DOHH2 (cell line): ENCODE data around the gene FBXL17.

Experiments used
- H3F3A ChIP-seq: fragments of 200-600 bp; sonication (generic), shearing (Covaris generic); 2 replicates; pipeline ENCODE4 v1.6.0; 2016; ENCODE audit warnings: antibody characterized with exemption, mild to moderate bottlenecking; ENCODE audit not compliant: control insufficient read depth, insufficient read depth
- H3K27ac ChIP-seq: fragments of 200-600 bp; sonication (generic); 2 replicates; pipeline ENCODE4 v1.5.1; 2014; ENCODE audit warnings: low read depth, mild to moderate bottlenecking, low read length, moderate library complexity
- H3K27me3 ChIP-seq: fragments of 200-600 bp; sonication (generic); 2 replicates; pipeline ENCODE4 v1.6.1; 2014; ENCODE audit warnings: mild to moderate bottlenecking, low read length, mixed read lengths; ENCODE audit not compliant: control insufficient read depth
- H3K36me3 ChIP-seq: fragments of 200-600 bp; sonication (generic); 2 replicates; pipeline ENCODE4 v1.6.1; 2014; ENCODE audit warnings: mild to moderate bottlenecking, low read length, moderate library complexity, mixed read lengths; ENCODE audit not compliant: control insufficient read depth
- H3K4me1 ChIP-seq: fragments of 200-600 bp; sonication (generic); 2 replicates; pipeline ENCODE4 v1.6.1; 2014; ENCODE audit warnings: mild to moderate bottlenecking, low read length, mixed read lengths; ENCODE audit not compliant: control insufficient read depth
- H3K4me2 ChIP-seq: fragments of 200-600 bp; sonication (generic); 2 replicates; pipeline ENCODE4 v1.6.0; 2014; ENCODE audit warnings: mild to moderate bottlenecking, low read length, moderate library complexity
- H3K4me3 ChIP-seq: fragments of 200-600 bp; sonication (generic); 2 replicates; pipeline ENCODE4 v1.5.1; 2014; ENCODE audit warnings: mild to moderate bottlenecking, low read length, mixed read lengths
- H3K79me2 ChIP-seq: fragments of 200-600 bp; sonication (generic); 2 replicates; pipeline ENCODE4 v1.6.1; 2014; ENCODE audit warnings: mild to moderate bottlenecking, low read length, mixed read lengths; ENCODE audit not compliant: control insufficient read depth
- H3K9me2 ChIP-seq: fragments of 200-600 bp; sonication (generic); replicated peaks from 2 replicates; pipeline ENCODE4 v1.6.1; 2014; ENCODE audit warnings: mild to moderate bottlenecking, low read length, mixed read lengths; ENCODE audit not compliant: control insufficient read depth
- H3K9me3 ChIP-seq: fragments of 200-600 bp; sonication (generic); 2 replicates; pipeline ENCODE4 v1.6.1; 2014; ENCODE audit warnings: antibody characterized with exemption, low read length, mixed read lengths; ENCODE audit not compliant: control insufficient read depth, insufficient read depth
- H4K20me1 ChIP-seq: fragments of 200-600 bp; sonication (generic); 2 replicates; pipeline ENCODE4 v1.6.0; 2014; ENCODE audit warnings: low read depth, mild to moderate bottlenecking, antibody characterized with exemption, low read length, moderate library complexity; ENCODE audit not compliant: control insufficient read depth, insufficient read depth
- CTCF ChIP-seq: fragments of 200-600 bp; sonication (generic); IDR thresholded peaks from one replicate; pipeline ENCODE4 v1.5.1; 2014; ENCODE audit warnings: antibody characterized with exemption, mild to moderate bottlenecking, low read depth, low read length; ENCODE audit not compliant: poor library complexity, severe bottlenecking
- EZH2phosphoT487 ChIP-seq: fragments of 200-600 bp; sonication (generic); IDR thresholded peaks from 2 replicates; pipeline ENCODE4 v1.6.1; 2017; ENCODE audit warnings: borderline replicate concordance, mild to moderate bottlenecking, antibody characterized with exemption, low read length, moderate library complexity, mixed read lengths

FBXL17 gene

DNA sequence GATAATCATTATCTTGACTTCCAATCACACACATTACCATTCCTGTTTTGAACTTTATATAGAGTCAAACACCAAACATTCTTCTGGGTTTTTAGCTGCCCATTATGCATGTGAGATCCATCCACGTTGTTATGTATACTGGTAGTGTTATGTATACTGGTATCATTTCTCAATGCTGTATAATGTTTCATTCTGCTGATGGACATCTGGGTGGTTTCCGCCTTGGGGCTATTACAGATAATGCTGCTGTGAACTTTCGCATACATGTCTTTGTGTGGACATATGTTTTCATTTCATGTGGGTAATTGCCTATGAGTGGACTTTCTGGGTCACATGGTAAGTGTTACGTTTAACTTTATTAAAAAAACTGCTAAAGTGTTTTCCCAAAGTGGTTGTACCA is 493.4 kb downstream of the FBXL17 start:
- Histone ChIP-seq H3K27me3 (no peaks in the 10 kb centered on the region), H3K79me2 (no peaks in the 10 kb centered on the region), H3K4me1 (no peaks in the 10 kb centered on the region), H3K9me3 (no peaks in the 10 kb centered on the region), H3F3A (no peaks in the 10 kb centered on the region), H3K4me3 (no peak overlapping the region), H3K4me2 (no peak overlapping the region), H4K20me1 (no peaks in the 10 kb centered on the region), H3K27ac (no peak overlapping the region), H3K9me2 (no peaks in the 10 kb centered on the region), H3K36me3 (no peaks in the 10 kb centered on the region)
- TF ChIP-seq CTCF (no peak), EZH2phosphoT487 (no peak)

- Histone ChIP-seq H3K9me2 (no peaks in the 10 kb centered on the region), H3K9me3 (no peaks in the 10 kb centered on the region), H3K27ac (no peak overlapping the region), H3K4me2 (no peak overlapping the region), H4K20me1 (no peaks in the 10 kb centered on the region), H3K4me1 (no peaks in the 10 kb centered on the region), H3K27me3 (no peaks in the 10 kb centered on the region), H3F3A (no peaks in the 10 kb centered on the region), H3K36me3 (no peaks in the 10 kb centered on the region), H3K79me2 (no peaks in the 10 kb centered on the region), H3K4me3 (no peak overlapping the region)
- TF ChIP-seq CTCF = no peak
- no peak for TF ChIP-seq EZH2phosphoT487
These were observed 494.5 kb downstream of the FBXL17 start for GRCh38 chr5:107887166-107887943.

GRCh38 chr5:107885601-107886000 is 496.3 kb downstream of the FBXL17 start:
- no peaks in the 10 kb centered on the region for H4K20me1 ChIP-seq
- no peaks in the 10 kb centered on the region for H3K79me2 ChIP-seq
- no peak overlapping the region for H3K27ac ChIP-seq
- H3K27me3 ChIP-seq = no peaks in the 10 kb centered on the region
- H3K9me3 ChIP-seq = no peaks in the 10 kb centered on the region
- no peaks in the 10 kb centered on the region for H3K4me1 ChIP-seq
- H3K4me3 ChIP-seq = no peak overlapping the region
- no peak overlapping the region for H3K4me2 ChIP-seq
- no peak for TF ChIP-seq EZH2phosphoT487
- TF ChIP-seq CTCF = no peak
- no peaks in the 10 kb centered on the region for H3F3A ChIP-seq
- H3K36me3 ChIP-seq = no peaks in the 10 kb centered on the region
- no peaks in the 10 kb centered on the region for H3K9me2 ChIP-seq
